Stimulated activated CD8-positive, alpha-beta memory T cell treated with anti-CD3 and anti-CD28 coated beads, Interleukin-2, amount 100 ng/mL, for 48 hours (primary cell): ENCODE data around the gene SFXN2.
"Not testable (repeated sequence)": the region's sequence is repeated elsewhere in the genome, so short reads cannot be mapped to it uniquely, and the experiment has no call there.

Source experiments
- DNase-seq, 2 donors: peaks; one replicate each; pipeline ENCODE4 v3.0.0-alpha.2; 2020; ENCODE audit warnings: low read depth in 2 of 2

Gene SFXN2, protein sequence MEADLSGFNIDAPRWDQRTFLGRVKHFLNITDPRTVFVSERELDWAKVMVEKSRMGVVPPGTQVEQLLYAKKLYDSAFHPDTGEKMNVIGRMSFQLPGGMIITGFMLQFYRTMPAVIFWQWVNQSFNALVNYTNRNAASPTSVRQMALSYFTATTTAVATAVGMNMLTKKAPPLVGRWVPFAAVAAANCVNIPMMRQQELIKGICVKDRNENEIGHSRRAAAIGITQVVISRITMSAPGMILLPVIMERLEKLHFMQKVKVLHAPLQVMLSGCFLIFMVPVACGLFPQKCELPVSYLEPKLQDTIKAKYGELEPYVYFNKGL

DNA sequence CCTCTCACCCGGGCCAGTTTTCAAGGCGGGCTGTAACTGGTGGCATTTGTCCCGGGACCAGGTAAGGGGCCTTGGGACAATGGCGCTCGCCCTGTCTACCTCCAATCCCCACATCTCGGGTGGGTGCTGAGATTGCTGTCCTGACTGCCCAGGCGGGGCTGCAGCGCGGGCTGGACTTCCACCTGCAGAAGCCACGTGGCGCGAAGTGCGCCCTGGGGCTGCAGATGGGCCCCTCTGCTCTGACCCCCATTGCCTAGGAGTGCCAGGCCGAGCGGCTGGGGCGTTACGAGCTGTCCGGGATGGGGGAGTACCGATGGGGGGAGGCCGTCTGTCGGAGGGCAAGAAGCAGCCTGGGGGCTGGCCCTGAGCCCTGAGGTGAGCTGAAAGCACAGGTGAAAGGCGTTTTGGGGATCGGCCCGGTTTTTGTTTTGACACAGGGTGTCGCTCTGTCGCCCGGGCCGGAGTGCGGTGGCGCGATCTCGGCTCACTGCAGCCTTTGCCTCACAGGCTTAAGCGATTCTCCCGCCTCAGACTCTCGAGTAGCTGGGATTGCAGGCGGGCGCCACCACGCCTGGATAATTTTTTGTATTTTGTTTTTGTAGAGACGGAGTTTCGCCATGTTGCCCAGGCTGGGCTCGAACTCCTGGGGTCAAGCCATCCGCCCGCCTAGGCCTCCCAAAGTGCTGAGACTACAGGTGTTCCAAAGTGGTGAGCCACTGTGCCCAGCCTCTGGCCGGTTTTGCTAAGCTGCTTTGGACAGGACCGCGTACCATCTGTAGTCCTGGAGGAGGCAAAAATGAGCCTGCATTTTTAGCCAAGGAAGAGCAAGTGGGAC lies at the start of gene SFXN2:
Gene SFXN2 (plus strand): TSS at position 16 of the 835 bp plus-strand sequence. CDS start 12,001 bp downstream, outside the sequence.
- DNase-seq, result peak in 1 of 2 donors; percentile 22

DNA sequence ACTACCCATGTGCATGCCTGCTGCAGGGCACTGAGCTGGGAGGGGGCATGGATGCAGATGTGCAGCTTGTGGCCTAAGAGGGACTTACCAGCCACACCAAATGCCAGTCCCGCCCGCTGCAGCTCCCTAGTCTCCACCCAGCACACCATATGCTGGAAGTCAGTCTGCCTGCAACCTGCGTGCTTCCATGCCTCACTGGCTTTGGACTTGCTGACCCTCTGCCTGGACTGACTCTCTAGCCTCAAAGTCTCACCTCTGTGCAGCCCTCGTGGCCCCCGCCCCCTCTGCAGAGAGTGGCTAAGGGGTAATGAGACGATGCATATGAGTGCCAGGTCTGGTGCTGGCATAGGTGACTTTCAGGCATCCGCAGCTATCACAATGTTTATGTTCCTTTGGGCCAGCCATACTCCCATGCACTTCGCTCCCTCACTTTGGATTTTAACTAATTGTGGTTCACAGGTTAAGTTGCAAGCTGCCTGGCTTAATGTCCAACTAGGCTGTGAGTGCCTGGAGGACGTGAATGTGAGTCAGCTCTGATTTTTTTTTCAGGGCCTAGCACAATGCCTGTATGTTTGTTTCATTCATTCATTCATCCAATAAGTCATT lies 48.4 kb upstream of the SFXN2 start:
- no peak for DNase-seq

DNA sequence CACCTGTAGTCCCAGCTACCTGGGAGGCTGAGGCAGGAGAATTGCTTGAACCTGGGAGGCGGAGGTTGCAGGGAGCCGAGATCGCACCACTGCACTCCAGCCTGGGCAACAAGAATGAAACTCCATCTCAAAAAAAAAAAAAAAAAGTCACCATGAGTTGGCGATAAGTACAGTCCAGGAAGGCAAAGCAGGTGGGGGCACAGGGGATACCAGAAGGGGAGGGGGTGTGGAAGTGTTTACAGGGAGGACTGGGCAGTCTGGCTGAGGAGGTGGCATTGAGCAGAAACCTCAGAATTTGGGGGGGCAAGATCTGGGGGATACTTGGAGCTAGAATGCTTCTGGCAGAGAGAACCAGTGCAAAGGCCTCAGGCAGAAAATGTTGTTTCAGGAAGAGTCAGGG lies 47.0 kb upstream of the SFXN2 start:
- not testable (repeated sequence) for DNase-seq

DNA sequence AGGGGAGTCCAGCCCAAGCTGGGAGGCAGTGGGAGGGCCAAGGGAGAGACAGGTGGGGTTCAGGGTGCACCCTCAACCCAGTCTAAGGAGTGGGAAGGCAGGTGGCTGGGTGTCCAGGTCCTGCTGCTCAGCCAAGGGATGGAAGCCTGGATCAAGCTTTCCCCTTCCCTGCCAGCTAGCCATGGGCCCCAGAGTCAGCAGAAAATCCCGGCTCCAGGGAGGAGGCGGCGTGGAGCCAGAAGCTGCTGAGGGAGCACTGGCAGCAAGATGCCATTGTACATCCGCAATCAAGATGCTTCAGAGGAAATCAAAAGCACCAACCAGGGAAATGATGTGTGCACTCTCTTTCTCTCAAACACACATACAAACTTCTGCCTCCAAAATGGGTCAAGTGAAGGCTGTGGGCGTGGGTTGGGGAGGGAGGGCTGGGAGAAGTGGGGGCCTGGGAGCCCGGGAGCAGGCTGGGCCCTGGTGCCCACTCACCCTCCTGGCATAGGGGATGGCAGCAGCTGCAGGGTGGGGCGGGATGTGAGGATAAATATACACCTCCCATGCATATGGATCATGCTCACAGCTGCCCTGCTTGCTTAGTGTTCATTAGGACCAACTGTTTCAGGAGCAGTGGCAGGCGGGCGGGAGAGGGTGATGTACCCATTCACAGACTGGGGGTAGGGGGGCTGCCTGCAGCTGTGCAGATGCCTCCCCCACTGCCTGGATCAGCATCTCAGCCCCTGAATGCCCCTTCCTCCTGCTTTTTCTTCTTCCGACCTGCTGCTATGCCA lies 45.9 kb upstream of the SFXN2 start:
- no peak for DNase-seq

DNA sequence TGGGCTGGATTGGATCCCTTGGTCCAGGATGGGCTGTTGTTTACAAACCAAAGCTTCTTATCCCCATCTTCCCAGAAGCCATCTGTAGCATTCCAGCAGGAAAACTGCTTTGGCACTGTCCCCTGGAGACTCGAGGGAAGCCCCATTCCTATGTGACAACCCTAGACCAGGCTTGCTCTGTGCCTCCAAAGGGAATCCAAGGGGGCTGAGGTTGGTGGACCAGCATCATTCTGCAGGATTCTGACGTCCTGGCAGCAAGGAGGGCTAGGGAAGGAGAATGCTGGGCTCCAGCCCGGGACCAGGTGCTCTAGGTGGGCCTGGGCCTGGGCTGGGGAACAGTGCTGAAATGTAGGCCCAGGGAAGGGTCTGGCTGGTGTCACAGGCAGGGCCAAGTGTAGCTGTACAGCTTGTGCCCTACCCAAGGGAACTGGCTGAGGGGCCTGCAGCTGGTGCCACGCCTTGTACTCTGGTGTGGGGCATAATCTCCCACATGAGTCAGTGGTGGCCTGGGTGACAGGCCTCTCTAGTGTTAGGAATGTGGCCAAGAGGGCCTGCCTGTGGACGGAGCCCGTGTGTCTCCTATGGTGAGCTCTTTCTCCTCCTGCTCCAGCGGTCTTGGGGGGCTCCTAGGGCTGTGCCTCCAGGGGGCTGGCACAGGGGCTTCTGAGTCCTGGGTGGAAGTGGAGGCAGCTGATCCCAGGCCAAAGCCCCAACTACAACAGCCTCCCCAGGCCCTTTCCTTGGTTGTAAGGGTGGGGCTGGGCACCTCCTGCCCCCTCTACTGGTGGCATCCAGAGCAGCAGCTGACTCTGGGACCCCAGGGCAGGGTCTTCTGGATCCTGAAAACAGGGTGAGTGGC lies 45.0 kb upstream of the SFXN2 start:
- no peak for DNase-seq

DNA sequence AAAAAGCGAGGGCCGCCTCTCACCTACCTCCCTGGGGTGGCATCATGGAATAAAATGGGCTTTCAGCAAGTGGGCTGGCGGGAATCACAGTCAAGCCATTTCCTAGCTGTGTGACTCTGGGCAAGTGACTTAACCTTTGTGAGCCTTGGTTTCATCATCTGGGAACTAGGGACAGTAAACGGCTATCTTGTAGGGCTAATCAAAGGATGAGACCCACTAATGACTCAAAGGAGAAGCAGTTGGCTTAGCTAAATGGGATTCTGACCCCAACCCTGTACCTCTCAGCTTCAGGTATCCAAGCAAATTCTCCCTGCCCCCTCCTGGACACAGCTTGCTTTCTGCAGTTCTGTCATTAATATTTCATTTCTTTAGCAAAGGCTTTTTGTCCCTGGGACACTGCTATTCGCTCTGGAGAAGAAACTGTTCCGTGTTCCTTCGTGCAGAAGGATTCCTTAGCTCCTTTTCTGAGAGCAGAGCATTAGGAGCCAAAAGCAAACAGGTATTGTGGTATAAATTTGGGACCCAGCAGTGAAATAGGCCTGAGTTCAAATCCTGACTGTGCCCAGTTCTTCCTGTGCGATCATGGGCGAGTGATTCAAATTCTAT lies 44.3 kb upstream of the SFXN2 start:
- DNase-seq, result no peak

DNA sequence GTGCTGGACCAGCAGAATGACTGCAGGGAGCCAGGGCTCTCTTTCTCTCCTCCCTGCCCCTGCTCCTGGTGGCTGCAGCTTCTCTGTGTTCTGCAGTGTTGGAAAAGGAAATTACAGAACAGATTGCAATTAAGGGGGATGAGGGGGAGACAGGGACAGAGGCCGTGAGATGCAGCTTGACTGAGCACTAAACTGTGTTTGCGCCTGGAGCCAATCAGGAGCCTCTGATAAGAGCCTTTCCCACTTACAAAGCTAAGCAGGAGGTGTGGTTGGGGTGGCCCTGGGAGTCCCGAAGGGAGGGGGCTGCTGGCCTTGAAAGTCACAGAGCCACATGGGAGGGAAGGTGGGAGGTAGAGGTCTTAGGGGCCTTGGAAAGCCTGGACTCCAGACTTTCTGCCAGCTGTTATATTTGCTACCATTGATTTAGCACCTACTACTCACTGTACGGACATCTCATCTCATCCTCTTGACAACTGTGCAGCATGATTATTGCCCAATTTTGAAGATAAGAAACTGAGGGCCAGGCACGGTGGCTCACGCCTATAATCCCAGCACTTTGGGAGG lies 43.5 kb upstream of the SFXN2 start:
- no peak for DNase-seq

DNA sequence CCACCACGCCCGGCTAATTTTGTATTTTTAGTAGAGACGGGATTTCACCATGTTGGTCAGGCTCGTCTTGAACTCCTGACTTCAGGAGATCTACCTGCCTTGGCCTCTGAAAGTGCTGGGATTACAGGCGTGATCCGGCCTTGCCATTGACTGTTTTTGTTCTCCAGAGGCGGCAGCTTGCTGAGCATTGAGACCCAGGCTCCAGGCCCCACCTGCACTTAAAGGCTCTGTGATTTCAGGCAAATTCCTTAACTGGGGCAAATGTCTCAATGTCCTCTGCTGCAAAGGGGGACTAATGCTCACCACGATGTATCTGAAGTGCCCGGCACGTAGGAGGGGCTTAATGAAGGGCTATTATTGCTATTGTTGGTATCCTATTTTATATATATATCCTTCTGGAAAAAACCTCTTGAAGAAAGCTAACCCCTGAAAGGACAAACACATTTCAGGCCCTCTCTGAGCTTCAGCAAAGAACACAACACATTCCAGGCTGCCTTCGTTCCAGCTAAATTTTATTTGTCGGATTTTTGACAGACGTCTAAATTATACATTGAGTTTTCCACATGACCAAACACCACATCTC lies 41.1 kb upstream of the SFXN2 start:
- no peak for DNase-seq

DNA sequence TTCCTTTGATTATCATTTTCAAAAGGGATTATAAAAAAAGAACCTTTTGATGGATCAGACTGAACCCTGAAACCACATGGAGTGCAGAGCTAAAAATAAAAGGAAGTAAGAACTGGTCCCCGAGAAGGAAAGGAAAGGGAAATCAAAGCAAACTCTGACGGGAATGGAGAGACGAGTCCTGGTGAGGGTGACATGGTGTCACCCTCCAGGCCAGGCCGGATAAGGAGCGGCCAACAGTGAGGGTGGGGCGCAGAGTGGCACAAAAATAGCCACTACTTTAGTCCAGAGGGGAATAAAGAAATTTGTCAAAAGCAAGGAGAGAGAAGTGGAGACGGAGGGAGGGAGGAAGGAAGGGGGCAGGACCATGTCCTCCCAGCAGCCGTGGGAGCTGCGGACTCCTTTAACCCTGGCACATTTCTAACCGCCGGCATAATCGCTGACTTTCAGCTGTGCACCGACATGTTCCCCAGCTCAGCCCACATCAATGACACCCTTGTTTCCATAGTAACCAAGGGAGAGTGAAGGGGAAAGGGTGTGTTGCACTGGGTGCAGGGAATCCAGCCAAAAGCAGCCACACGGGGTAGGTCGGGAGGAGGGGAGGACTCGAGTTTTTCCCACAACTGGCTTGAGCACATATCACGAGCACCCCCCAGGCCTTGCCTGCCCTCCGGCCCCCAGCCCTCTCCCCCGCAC lies 40.5 kb upstream of the SFXN2 start:
- DNase-seq, result peak; percentile 38 to 42

DNA sequence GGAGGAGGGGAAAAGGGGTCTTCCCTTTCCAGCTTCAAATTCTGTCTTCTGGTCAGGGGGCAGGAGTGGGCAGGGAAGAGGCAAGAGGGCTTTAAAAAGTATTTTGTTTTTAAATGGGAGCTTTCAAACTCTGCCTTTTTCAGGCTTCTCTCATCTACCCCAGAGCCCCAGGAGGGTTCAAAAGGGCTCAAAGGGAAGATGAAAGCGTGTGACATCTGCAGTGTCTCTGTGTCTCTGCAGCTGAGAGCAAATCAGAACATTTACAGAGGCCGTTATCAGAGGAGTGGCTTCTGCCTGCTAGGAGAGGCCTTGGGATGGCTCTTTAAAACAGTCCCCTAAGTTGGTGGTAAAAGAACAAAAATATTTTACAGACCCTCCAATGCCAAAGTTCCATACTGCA lies 39.9 kb upstream of the SFXN2 start:
- no peak for DNase-seq

DNA sequence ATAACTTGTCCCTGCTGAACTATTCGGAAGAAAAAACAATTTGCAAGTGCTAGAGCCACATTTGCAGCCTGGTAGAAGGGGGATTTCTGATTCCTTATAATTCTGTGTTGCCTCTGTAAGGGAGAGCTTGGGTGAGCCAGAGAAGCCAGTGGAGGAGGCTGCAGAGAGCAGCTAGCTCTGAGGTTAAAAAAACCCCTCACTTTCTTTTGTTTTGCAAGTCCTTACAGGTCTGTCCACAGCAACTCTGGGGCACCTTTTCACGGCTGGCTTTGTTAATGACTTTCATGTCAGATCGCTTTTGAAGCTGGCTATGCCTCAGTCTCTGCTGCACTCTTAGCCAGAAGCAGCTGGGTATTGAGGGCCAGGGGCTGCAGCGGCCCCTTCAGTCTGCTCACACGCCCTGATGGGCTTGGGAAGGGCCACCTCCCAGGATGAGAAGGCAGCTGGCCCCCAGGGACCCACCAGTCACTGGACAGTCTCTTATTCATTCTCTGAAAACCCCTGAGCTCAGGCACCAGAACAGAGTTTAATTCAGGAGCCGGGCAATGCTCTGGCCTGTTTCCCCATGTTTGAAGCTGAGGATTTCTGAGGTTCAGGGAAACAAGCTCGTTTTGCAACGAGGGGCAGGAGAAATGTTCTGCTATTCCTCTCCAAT lies 39.3 kb upstream of the SFXN2 start:
- no peak for DNase-seq

DNA sequence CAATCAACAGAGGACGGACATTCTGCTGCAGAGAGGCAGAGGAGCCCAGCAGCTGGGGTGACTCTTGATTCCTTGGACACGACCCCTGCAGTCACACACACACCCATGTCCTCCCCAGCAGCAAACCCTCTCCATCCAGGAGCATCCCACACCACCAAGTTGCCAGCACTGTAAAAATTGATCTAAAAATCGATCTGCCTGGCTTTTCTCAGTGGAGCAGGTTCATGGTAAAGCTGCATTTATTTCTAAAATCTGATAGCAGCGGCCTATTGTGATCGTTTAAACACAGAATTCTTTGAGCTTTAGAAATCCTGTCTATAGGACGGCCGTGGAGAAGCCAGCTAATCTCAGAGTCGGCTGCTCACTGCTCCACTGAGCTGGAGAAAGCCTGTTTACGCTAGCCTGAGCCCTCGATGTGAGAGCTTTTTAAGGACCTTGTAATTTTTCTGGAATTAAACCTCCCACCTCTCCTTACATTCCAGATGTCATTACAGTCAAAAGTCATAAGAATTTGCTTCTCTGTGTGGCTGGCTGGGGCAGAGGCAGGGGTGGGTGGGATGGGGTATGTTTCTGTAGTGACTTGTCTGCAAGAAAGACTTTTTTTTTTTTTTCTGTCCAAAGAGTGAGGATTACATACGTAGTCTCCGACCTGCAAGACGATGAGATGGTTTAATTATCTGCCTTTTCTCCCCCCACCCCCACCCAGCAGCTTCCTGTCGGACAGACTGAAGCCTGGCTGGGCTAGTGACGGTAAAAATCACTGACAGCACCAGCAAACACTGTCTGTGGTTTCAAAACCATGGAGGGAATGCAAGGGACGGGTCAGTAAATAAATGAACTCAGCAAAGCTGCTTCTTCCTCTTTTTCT lies 38.5 kb upstream of the SFXN2 start:
- DNase-seq, result no peak

DNA sequence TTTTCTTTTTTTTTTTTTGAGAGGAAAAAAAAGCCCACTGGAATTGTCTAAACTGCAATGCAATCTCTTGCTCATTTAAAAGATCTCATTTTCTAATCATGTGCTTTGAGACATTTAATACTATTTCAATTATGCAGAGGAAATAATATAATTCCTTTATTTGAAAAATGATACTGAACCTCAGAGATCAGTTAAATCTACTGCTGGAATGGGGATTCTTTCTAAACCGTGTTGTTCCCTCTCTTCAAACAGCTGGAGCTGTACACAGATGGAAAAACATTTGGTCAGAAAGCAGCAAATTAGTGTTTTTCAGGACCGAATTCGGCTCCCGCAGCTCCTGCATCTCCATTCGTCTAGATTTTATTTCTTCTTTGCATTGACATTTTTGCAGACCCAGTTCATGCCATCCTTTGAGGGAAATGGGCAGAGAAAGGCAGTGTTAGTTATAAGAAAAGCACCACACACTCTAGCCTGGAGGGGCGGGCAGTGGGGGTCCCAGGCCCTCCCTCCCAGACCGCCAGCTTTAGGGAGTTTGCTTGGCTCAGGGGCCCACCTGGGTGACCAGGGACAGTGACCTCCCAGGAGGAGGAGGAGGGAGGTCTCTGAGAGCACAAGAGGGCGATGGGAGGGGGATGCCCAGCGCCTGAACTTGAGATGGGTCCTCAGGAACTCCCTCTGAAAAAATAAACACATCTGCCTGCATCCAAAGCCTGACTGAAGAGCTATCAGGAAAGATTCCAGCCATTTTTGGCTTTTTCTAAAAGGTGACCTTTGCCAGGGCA lies 37.7 kb upstream of the SFXN2 start:
- DNase-seq, result no peak

DNA sequence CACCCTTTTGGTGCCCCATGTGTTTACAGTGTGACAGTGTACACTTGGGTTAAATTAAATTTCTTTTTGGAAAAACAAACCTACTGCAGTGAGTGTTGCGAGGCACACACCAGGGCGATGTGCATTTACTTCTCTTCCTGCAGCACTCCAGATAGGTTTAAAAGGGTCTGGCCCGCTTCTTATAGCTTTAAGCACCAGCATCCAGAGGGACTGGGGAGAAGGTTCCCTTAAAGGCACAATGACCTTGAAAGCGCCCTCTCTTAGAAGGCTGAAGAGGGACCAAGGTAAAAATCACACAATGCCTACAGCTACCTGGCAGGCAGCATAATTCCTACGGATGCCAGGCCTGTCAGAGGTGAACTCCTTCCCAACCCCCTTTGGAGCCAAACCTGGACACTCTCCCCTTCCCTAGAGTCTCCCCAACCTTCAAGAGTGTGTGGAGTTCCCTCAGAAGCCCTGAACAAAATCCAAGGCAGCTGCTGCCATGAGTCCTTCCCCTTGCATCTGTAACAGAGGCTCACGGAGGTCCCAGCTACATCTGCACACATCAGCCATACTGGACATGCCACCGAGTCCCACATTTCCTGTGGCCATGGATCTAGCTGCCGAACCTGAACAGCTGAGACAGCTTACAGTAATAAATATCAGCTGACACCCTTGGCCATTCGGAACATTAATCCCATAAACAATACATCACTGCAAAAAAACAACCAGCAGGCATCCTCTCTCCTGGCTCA lies 36.9 kb upstream of the SFXN2 start:
- no peak for DNase-seq

DNA sequence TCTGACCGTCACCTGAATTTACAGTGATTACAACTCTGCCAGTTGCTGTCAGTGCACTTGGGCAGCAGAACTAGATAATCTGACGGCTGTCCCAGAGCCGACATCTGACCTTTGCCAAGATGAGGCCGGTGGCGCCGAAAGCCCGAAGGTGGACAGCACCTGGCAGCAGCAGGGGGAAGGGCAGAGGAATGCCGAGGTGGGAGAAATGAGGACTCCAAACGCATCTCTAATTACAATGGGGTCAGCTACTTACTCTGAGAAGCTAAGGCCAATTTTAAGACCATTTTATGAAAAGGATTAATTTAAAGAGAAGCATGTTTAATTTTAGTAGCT lies 36.4 kb upstream of the SFXN2 start:
- no peak for DNase-seq

DNA sequence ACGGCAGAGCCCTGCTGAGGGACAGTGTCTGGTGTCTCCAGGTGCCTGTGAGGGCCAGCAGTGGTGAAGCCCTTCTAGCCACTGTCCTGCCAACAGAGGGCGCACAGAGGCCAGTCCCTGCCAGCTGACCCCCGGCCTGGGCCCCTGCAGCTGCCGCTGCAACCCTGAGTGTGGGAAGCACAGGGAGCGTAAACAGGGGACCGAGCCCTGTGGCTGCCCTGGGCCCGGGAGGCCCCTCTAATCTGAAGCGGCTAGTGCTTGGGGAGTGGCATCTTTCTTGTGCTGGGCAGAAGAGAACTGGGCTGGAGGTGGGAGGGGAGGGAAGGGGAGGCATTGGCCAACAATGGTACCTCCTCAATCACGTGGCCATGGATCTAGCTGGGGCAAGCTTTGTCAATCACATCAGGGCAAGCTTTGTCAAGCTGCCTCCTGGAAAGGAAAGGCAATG lies 35.6 kb upstream of the SFXN2 start:
- DNase-seq, result no peak
